Endothelial cell of umbilical vein (primary cell): ENCODE measurements around the gene IFI6. TPM values are rescaled to one million over a fixed set of nuclear protein-coding genes. Genes with fewer than 3 reads are reported as not detected.

Source experiments
- polyA plus RNA-seq, 4 experiments: library from polyadenylated mRNA; depleted of rRNA in 3 of 4; stranded (reverse) in 3 of 4; unstranded in 1 of 4; fragments of >200 nt; gene quantifications; 2 replicates each; pipeline versions ENCODE4 v1.2.1 to v1.2.3, GENCODE V29; 2011 to 2012; ENCODE audit warnings: missing spikeins in 1 of 4
- small RNA-seq: library from RNA; depleted of rRNA; stranded (forward); fragments of <200 nt; gene quantifications from one replicate; pipeline ENCODE3, GENCODE V24; 2012; ENCODE audit warnings: low replicate concordance, low read depth; ENCODE audit not compliant: insufficient read depth, insufficient read length
- total RNA-seq: library from RNA; stranded (reverse); gene quantifications from 2 replicates; pipeline ENCODE4 v1.2.3, GENCODE V29; 2021

IFI6 gene
- total and polyA plus RNA-seq, 2 donors (not counting 3 experiments of a cell fraction or from before 2014, with no cell fraction given) = 28.4 to 47.9 TPM

Small RNA genes lying within 50 kb of the gene (small RNA-seq; reads per million reads assigned to genes)
- not detected for gene AL031729.1
- gene RNU6-424P = 0.66 reads per million
- not detected for gene RNU6-949P

Other genes starting within 250 kb of the IFI6 start
- gene WASF2, start 182.0 kb downstream of the IFI6 start, total RNA-seq = 169 and 172 TPM in 2 replicates
- gene WASF2, start 182.0 kb downstream of the IFI6 start, polyA plus RNA-seq = 75.3 and 76.9 TPM in 2 replicates
- gene AHDC1, start 68.0 kb downstream of the IFI6 start, total RNA-seq = 32.1 and 33.0 TPM in 2 replicates
- 7.0 and 7.8 TPM in 2 replicates for gene AHDC1, start 68.0 kb downstream of the IFI6 start, polyA plus RNA-seq
- not detected in 2 replicates for gene FGR, start 37.0 kb downstream of the IFI6 start, total RNA-seq
- 0.16 and 0.18 TPM in 2 replicates for gene FGR, start 37.0 kb downstream of the IFI6 start, polyA plus RNA-seq
- 11.9 and 12.8 TPM in 2 replicates for gene FAM76A, start 53.8 kb upstream of the IFI6 start, total RNA-seq
- gene FAM76A, start 53.8 kb upstream of the IFI6 start, polyA plus RNA-seq = 1.8 and 1.9 TPM in 2 replicates
- gene STX12, start 101.0 kb upstream of the IFI6 start, total RNA-seq = 83.8 and 90.3 TPM in 2 replicates
- 26.1 and 28.7 TPM in 2 replicates for gene STX12, start 101.0 kb upstream of the IFI6 start, polyA plus RNA-seq
- 45.4 and 48.5 TPM in 2 replicates for gene PPP1R8, start 158.6 kb upstream of the IFI6 start, total RNA-seq
- 32.3 and 39.0 TPM in 2 replicates for gene PPP1R8, start 158.6 kb upstream of the IFI6 start, polyA plus RNA-seq
- gene THEMIS2, start 200.4 kb upstream of the IFI6 start, total RNA-seq = 6.3 and 11.1 TPM in 2 replicates
- 15.3 and 15.7 TPM in 2 replicates for gene THEMIS2, start 200.4 kb upstream of the IFI6 start, polyA plus RNA-seq
- 29.4 and 29.8 TPM in 2 replicates for gene RPA2, start 242.4 kb upstream of the IFI6 start, total RNA-seq
- gene RPA2, start 242.4 kb upstream of the IFI6 start, polyA plus RNA-seq = 21.9 and 22.0 TPM in 2 replicates